ENCODE results near the gene MAF. TPM values are rescaled to one million over a fixed set of nuclear protein-coding genes. Genes with fewer than 3 reads are reported as not detected.

The MAF gene
- polyA plus RNA-seq, 3 donors = 0.03 to 0.92 TPM; not detected in 1

GRCh38 chr16:79647586-79647985 lies 47.0 kb upstream of the MAF start:
- H3K36me3 ChIP-seq (replicated peaks in 1 of 2; ENCODE audit: control insufficient read depth in 1 of 2, insufficient read depth in 2 of 2, low read length in 2 of 2) = no peaks in the 10 kb centered on the region
- DNase-seq = no peak
- WGBS (ENCODE audit: insufficient coverage) = 96% methylated on average over 3 of the region's 3 CpGs
- H3K27me3 ChIP-seq (ENCODE audit: control insufficient read depth in 2 of 2, insufficient read depth in 2 of 2, low read length in 2 of 2) = no peaks in the 10 kb centered on the region
- H3K9me3 Mint-ChIP-seq = no peaks in the 10 kb centered on the region
- peaks cover 1% of the 10 kb centered on the region for H3K4me1 Mint-ChIP-seq
- no peak for TF ChIP-seq CTCF (IDR thresholded peaks at IDR 0.05)
- no peak overlapping the region for H3K4me2 ChIP-seq (replicated peaks; ENCODE audit: extremely low read depth, low read length, poor library complexity, severe bottlenecking)
- no peaks in the 10 kb centered on the region for H3K79me2 ChIP-seq (ENCODE audit: insufficient read depth, low read length)
- no peak overlapping the region for H3K4me3 Mint-ChIP-seq
- no peaks in the 10 kb centered on the region for H4K20me1 ChIP-seq (ENCODE audit: insufficient read depth, low read length)
- no peak overlapping the region for H2AFZ ChIP-seq (ENCODE audit: insufficient read depth, low read depth, low read length, poor library complexity, severe bottlenecking)
- H3K9me3 ChIP-seq (replicated peaks in 1 of 2; ENCODE audit: control insufficient read depth in 1 of 2, insufficient read depth in 1 of 2, low read length in 2 of 2) = no peaks in the 10 kb centered on the region
- no peak overlapping the region for H3K4me3 ChIP-seq (replicated peaks in 1 of 3; ENCODE audit: low read depth in 2 of 3, low read length in 3 of 3)
- peak overlapping the region in 1 of 7 donors; percentile 57 for H3K27ac Mint-ChIP-seq
- no peak overlapping the region for H3K9ac ChIP-seq (ENCODE audit: insufficient read depth, low read length, poor library complexity, severe bottlenecking)
- intact Hi-C loops (cut with micrococcal nuclease) = no loop called here
- H3K27ac ChIP-seq (ENCODE audit: low read depth in 1 of 2, low read length in 2 of 2) = no peak overlapping the region
- no peaks in the 10 kb centered on the region for H3K4me1 ChIP-seq (ENCODE audit: control insufficient read depth in 1 of 2, insufficient read depth in 2 of 2, low read length in 2 of 2)
- H3K27me3 Mint-ChIP-seq (ENCODE audit: low read depth in 3 of 3) = peaks cover 0 to 4% (median 2%) of the 10 kb centered on the region in 3 donors
- no peaks in the 10 kb centered on the region for H3K36me3 Mint-ChIP-seq

GRCh38 chr16:79645701-79646100 lies 45.2 kb upstream of the MAF start:
- Mint-ChIP-seq H3K27me3 (ENCODE audit: low read depth in 3 of 3) (peaks cover 6 to 10% (median 7%) of the 10 kb centered on the region in 3 donors), H3K36me3 (no peaks in the 10 kb centered on the region), H3K4me1 (peaks cover 3% of the 10 kb centered on the region), H3K4me3 (no peak overlapping the region), H3K9me3 (peaks cover 0 to 4% (median 0%) of the 10 kb centered on the region in 7 donors), H3K27ac (no peak overlapping the region)
- no peaks in the 10 kb centered on the region for H3K4me1 ChIP-seq (ENCODE audit: control insufficient read depth in 1 of 2, insufficient read depth in 2 of 2, low read length in 2 of 2)
- H2AFZ ChIP-seq (ENCODE audit: insufficient read depth, low read depth, low read length, poor library complexity, severe bottlenecking) = no peak overlapping the region
- no peaks in the 10 kb centered on the region for H3K79me2 ChIP-seq (ENCODE audit: insufficient read depth, low read length)
- peaks cover 0 to 8% of the 10 kb centered on the region in 2 donors for H3K27me3 ChIP-seq (ENCODE audit: control insufficient read depth in 2 of 2, insufficient read depth in 2 of 2, low read length in 2 of 2)
- no peak for TF ChIP-seq CTCF (IDR thresholded peaks at IDR 0.05)
- H3K9ac ChIP-seq (ENCODE audit: insufficient read depth, low read length, poor library complexity, severe bottlenecking) = no peak overlapping the region
- H4K20me1 ChIP-seq (ENCODE audit: insufficient read depth, low read length) = no peaks in the 10 kb centered on the region
- intact Hi-C loops (cut with micrococcal nuclease) = no loop called here
- H3K27ac ChIP-seq (ENCODE audit: low read depth in 1 of 2, low read length in 2 of 2) = no peak overlapping the region
- no CpG with 5 or more reads among the region's 4 CpGs for WGBS (ENCODE audit: insufficient coverage)
- H3K4me2 ChIP-seq (replicated peaks; ENCODE audit: extremely low read depth, low read length, poor library complexity, severe bottlenecking) = no peak overlapping the region
- no peaks in the 10 kb centered on the region for H3K36me3 ChIP-seq (replicated peaks in 1 of 2; ENCODE audit: control insufficient read depth in 1 of 2, insufficient read depth in 2 of 2, low read length in 2 of 2)
- no peak overlapping the region for H3K4me3 ChIP-seq (replicated peaks in 1 of 3; ENCODE audit: low read depth in 2 of 3, low read length in 3 of 3)
- H3K9me3 ChIP-seq (replicated peaks in 1 of 2; ENCODE audit: control insufficient read depth in 1 of 2, insufficient read depth in 1 of 2, low read length in 2 of 2) = no peaks in the 10 kb centered on the region
- DNase-seq = no peak
